Measurements from ENCODE around the gene GMPR2.
"Not testable (repeated sequence)": the region's sequence is repeated elsewhere in the genome, so short reads cannot be mapped to it uniquely, and the experiment has no call there.

Gene GMPR2

GRCh38 chr14:24194873-24195185 is 37.9 kb upstream of the GMPR2 start:
- Mint-ChIP-seq H3K9me3 (no peaks in the 10 kb centered on the region), H3K36me3 (ENCODE audit: low read depth) (peaks cover 68% of the 10 kb centered on the region), H3K4me3 (peak overlapping the region; percentile 97), H3K27me3 (no peaks in the 10 kb centered on the region), H3K27ac (peak overlapping the region; percentile 98), H3K4me1 (ENCODE audit: low read depth) (peaks cover 65% of the 10 kb centered on the region)
- DNase-seq: no peak

- Mint-ChIP-seq H3K4me1 (ENCODE audit: low read depth) (peaks cover 62% of the 10 kb centered on the region), H3K27me3 (no peaks in the 10 kb centered on the region), H3K4me3 (peak within 1 kb of the TSS; percentile 97), H3K36me3 (ENCODE audit: low read depth) (peaks cover 67% of the 10 kb centered on the region), H3K9me3 (no peaks in the 10 kb centered on the region), H3K27ac (peak within 1 kb of the TSS; percentile 98)
- peak; percentile 93 for DNase-seq
These were observed 37.3 kb upstream of the GMPR2 start, which contains the start of gene TM9SF1 for GRCh38 chr14:24195186-24196070. Gene TM9SF1, minus strand, starts transcription at chr14:24195441. Its CDS starts 422 bp downstream, at chr14:24195019.

DNA sequence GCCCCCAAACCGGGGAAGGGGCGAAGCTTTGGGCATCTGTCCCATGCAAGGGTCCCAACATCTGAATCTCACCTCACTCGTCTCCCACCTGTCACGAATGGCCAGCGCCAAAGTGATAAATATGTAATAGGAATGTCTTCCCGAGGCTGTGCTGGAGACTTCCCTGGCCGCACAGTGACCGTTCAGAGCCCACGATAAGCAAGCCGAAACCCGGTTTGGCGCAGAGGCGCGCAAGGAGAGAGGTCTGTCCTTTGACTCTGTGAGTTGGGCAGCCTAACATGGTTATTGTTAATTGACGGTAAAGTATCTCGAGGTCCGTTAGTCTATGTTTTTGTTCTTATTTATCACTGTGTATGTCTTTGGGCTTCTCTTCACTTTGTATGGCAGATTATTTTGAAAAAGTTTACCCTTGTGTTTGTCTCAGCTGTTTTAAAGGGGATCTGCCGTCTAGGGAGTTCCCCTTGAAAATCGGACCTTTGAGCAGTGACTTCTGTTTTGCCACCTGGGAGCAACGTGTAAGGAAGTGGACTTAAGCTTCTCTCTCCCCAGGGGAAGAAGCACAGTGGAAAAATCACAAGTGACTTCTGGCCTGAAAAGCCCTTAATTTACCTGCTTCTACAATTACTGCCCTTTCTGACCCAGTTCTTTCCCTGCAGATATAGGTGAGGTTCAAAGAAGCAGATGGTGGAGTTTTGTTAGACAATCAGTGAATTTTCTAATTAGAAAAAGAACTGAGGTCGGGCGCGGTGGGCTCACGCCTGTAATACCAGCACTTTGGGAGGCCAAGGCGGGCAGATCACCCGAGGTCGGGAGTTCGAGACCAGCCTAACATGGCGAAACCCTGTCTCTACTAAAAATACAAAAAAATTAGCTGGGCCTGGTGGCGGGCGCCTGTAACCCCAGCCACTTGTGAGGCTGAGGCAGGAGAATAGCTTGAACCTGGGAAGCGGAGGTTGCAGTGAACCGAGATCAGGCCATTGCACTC is 36.4 kb upstream of the GMPR2 start:
- H3K36me3 Mint-ChIP-seq (ENCODE audit: low read depth): peaks cover 71% of the 10 kb centered on the region
- H3K4me3 Mint-ChIP-seq: peak overlapping the region; percentile 97
- peaks cover 59% of the 10 kb centered on the region for H3K4me1 Mint-ChIP-seq (ENCODE audit: low read depth)
- no peaks in the 10 kb centered on the region for H3K9me3 Mint-ChIP-seq
- no peak for DNase-seq
- no peaks in the 10 kb centered on the region for H3K27me3 Mint-ChIP-seq
- H3K27ac Mint-ChIP-seq: peak overlapping the region; percentile 98

GRCh38 chr14:24197056-24197450 is 35.7 kb upstream of the GMPR2 start:
- Mint-ChIP-seq H3K27me3 (no peaks in the 10 kb centered on the region), H3K27ac (peak overlapping the region; percentile 88), H3K9me3 (no peaks in the 10 kb centered on the region), H3K4me3 (peak overlapping the region; percentile 97), H3K36me3 (ENCODE audit: low read depth) (peaks cover 71% of the 10 kb centered on the region), H3K4me1 (ENCODE audit: low read depth) (peaks cover 55% of the 10 kb centered on the region)
- DNase-seq: no peak

DNA sequence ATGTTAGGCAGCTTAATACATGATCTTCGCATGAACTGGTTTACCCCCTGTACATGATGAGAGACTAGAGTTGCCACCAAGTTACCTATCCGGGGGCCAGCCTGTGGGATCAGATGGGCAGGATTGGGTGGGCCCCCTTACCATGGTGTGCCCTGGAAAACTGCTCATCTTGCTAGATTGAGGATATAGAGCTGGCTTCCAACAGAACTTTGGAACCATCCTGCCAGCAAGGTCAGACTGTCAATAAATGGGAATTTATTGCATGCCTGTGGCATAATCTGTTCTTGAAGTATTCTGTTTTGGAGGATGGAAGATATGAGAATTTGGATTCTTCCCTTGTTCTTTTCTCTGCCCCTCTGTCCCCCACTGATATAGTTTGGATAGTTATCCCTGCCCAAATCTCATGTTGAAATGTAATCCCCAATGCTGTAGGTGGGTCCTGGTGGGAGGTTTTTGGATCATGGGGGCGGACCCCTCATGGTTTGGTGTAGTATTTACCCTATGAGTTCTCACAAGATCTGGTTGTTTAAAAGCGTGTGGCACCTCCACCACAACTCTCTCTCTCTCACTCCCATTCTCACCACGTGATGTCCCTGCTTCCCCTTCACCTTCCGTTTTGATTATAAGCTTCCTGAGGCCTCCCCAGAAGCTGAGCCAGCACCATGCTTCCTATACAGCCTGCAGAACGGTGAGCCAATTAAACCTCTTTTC is 33.8 kb upstream of the GMPR2 start:
- peak overlapping the region; percentile 42 for H3K27ac Mint-ChIP-seq
- H3K4me3 Mint-ChIP-seq: peak overlapping the region; percentile 9
- no peaks in the 10 kb centered on the region for H3K27me3 Mint-ChIP-seq
- peaks cover 45% of the 10 kb centered on the region for H3K4me1 Mint-ChIP-seq (ENCODE audit: low read depth)
- DNase-seq: no peak
- peaks cover 76% of the 10 kb centered on the region for H3K36me3 Mint-ChIP-seq (ENCODE audit: low read depth)
- peaks cover 7% of the 10 kb centered on the region for H3K9me3 Mint-ChIP-seq

DNA sequence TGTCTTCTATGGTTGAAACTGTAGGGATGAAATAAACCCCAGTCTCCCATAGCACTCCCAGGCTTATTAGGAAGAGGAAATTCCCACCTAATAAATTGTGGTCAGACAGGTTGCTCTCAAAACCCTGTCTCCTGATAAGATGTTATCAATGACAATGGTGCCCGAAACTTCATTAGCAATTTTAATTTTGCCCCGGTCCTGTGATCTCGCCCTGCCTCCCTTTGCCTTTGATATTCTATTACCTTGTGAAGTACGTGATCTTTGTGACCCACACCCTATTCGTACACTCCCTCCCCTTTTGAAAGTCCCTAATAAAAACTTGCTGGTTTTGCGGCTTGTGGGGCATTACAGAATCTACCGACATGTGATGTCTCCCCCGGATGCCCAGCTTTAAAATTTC is 30.2 kb upstream of the GMPR2 start:
- H3K27ac Mint-ChIP-seq, H3K4me3 Mint-ChIP-seq, H3K27me3 Mint-ChIP-seq, DNase-seq, H3K9me3 Mint-ChIP-seq: not testable (repeated sequence)
- Mint-ChIP-seq H3K36me3 (ENCODE audit: low read depth) (peaks cover 89% of the 10 kb centered on the region), H3K4me1 (ENCODE audit: low read depth) (peaks cover 46% of the 10 kb centered on the region)

- H3K9me3 Mint-ChIP-seq, DNase-seq, H3K27me3 Mint-ChIP-seq, H3K27ac Mint-ChIP-seq, H3K4me3 Mint-ChIP-seq: not testable (repeated sequence)
- Mint-ChIP-seq H3K4me1 (ENCODE audit: low read depth) (peaks cover 52% of the 10 kb centered on the region), H3K36me3 (ENCODE audit: low read depth) (peaks cover 93% of the 10 kb centered on the region)
These were observed 29.4 kb upstream of the GMPR2 start for GRCh38 chr14:24203249-24203886.

- Mint-ChIP-seq H3K27me3 (no peaks in the 10 kb centered on the region), H3K4me1 (ENCODE audit: low read depth) (peaks cover 47% of the 10 kb centered on the region), H3K9me3 (peaks cover 7% of the 10 kb centered on the region), H3K27ac (no peak overlapping the region), H3K36me3 (ENCODE audit: low read depth) (peaks cover 92% of the 10 kb centered on the region), H3K4me3 (no peak overlapping the region)
- no peak for DNase-seq
These were observed 28.3 kb upstream of the GMPR2 start for GRCh38 chr14:24204163-24205146.

DNA sequence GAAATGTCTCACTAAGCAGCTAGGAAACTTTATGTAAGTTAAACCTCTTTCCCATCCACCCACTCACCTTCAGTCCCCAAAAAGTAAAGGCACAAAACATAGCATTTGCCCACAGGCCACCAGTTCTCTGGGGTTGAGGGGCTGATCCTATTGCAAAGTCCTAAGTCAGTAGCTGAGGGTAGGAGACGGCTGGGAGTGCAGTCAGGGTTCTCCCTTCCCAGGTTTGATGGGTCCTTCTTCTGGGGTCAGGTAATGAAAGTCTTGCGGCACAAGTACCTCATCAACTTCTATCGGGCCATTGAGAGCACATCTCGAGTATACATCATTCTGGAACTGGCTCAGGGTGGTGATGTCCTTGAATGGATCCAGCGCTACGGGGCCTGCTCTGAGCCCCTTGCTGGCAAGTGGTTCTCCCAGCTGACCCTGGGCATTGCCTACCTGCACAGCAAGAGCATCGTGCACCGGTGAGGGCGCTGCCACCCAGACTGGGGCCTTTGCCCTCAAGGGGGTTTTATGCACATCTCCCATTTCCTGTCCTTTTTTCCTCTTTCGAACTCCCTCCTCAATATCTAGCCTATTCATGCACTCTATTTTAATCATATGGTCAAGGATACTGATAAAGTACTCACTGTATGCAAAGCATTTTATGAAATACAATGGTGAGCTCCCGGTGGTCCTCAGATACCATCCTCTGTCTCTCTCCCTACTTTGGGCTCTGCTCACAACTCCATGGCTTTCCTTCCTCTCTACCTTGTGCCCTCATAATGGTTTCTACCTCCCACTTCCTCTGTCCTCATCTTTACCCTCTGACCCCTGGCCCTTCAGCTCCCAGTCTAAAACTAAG is 26.2 kb upstream of the GMPR2 start:
- Mint-ChIP-seq H3K4me3 (no peak overlapping the region), H3K9me3 (peaks cover 7% of the 10 kb centered on the region), H3K27ac (peak overlapping the region; percentile 58), H3K4me1 (ENCODE audit: low read depth) (peaks cover 57% of the 10 kb centered on the region), H3K27me3 (no peaks in the 10 kb centered on the region), H3K36me3 (ENCODE audit: low read depth) (peaks cover 95% of the 10 kb centered on the region)
- peak; percentile 23 for DNase-seq

- no peak overlapping the region for H3K4me3 Mint-ChIP-seq
- DNase-seq: peak; percentile 25
- H3K27ac Mint-ChIP-seq: peak overlapping the region; percentile 58
- peaks cover 95% of the 10 kb centered on the region for H3K36me3 Mint-ChIP-seq (ENCODE audit: low read depth)
- no peaks in the 10 kb centered on the region for H3K27me3 Mint-ChIP-seq
- H3K9me3 Mint-ChIP-seq: peaks cover 7% of the 10 kb centered on the region
- H3K4me1 Mint-ChIP-seq (ENCODE audit: low read depth): peaks cover 62% of the 10 kb centered on the region
These were observed 25.6 kb upstream of the GMPR2 start for GRCh38 chr14:24207104-24207551.

DNA sequence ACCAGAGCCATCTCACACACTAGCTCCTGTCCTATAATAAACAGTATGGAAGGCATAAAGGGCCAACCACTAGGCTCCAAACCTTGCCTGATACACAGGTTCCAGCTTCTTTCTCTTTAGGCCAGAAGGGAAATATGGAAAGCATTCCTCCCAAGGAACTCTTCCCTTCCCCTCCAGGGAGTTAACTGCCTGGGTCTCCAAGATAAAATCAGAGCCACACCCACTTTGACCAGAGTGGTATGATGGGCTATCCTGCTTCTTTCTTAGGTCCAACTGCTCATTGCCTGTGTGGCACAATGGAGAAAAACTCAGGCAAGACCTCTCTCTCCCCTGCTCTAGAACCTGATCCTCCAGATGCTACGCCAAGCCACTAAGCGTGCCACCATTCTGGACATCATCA is 25.1 kb upstream of the GMPR2 start:
- Mint-ChIP-seq H3K4me3 (no peak overlapping the region), H3K9me3 (peaks cover 4% of the 10 kb centered on the region), H3K27me3 (no peaks in the 10 kb centered on the region), H3K4me1 (ENCODE audit: low read depth) (peaks cover 66% of the 10 kb centered on the region), H3K36me3 (ENCODE audit: low read depth) (peaks cover 94% of the 10 kb centered on the region), H3K27ac (peak overlapping the region; percentile 58)
- no peak for DNase-seq

DNA sequence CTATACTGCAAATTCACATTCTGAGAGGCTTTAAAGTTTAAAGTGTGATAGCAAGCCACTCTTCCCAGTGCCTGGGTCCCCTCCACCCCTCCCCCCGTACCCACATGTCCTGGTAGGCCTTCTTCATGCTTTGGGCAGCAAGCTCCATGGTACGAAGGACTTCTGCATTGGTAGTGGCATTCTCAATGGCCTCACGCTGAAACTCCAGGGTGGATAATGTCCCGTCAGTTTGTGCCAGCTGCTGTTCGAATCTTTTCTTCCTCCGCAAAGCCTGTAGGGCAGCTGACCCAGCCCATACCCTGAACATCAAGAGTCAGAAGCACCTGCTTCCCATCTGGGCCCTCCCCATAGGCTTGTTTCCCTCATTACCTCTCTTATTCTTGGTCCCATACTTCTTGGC is 21.4 kb upstream of the GMPR2 start:
- Mint-ChIP-seq H3K27me3 (no peaks in the 10 kb centered on the region), H3K4me1 (ENCODE audit: low read depth) (peaks cover 83% of the 10 kb centered on the region), H3K4me3 (peak overlapping the region; percentile 94), H3K9me3 (no peaks in the 10 kb centered on the region), H3K36me3 (ENCODE audit: low read depth) (peaks cover 89% of the 10 kb centered on the region), H3K27ac (peak overlapping the region; percentile 97)
- no peak for DNase-seq

Data from activated T-cell treated with anti-CD3 and anti-CD28 coated beads, Interleukin-2, amount 50 U/mL, for 24 hours (primary cell).